ENCODE results near the gene MED15. TPM values are rescaled to one million over a fixed set of nuclear protein-coding genes. Genes with fewer than 3 reads are reported as not detected.

MED15 gene
- total RNA-seq, 4 donors from 2014 or later, result 33.6 to 65.1 (median 36.1) TPM

DNA sequence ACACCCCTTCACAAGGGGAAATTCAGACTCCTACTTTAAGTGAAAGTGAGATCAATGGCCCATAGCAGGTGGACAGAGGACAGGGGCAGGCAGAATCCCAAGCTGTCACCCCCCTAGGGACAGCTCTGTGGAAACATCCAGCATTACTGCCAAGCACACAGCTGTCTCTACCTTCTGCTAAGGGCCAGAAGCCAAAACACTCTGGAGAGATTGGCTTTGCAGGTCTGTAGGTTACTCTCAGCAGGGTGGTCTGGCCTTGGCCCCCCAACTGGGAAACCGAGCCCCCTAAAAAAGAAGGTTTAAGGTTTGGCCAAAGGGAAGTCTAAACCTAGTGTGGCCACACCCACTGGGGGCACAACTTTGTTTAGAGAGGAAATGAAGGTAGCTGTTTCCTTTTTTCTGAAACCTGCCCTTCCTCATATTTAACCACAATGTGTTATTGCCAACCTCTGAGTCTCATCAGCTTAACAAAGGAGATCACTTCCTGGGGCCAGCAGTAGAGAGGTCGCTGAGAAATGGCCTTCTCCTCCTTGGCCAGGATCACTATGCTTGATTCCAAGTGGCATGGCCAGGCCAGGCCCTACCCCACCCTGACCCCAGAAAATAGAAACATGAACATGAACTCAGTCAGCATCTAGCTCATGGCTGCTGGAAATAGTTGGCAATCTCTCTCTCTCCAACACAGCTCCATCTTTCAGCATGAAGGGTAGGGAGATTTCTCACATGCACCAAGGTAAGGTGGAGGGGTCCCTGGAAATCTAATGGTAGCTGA is 43.9 kb upstream of the MED15 start:
- Histone ChIP-seq H3K9me3 (no peaks in the 10 kb centered on the region), H3K4me1 (peaks cover 0 to 12% of the 10 kb centered on the region in 2 donors), H3K27ac (no peak overlapping the region), H3K4me3 (replicated peaks in 1 of 3) (no peak overlapping the region), H3K36me3 (peaks cover 7 to 13% of the 10 kb centered on the region in 2 donors), H3K27me3 (no peaks in the 10 kb centered on the region)
- WGBS, 2 donors, result 47 to 49% methylated on average over 2 of the region's 2 CpGs
- TF ChIP-seq POLR2A (IDR thresholded peaks at IDR 0.05), result no peak
- TF ChIP-seq, protein P1, sequence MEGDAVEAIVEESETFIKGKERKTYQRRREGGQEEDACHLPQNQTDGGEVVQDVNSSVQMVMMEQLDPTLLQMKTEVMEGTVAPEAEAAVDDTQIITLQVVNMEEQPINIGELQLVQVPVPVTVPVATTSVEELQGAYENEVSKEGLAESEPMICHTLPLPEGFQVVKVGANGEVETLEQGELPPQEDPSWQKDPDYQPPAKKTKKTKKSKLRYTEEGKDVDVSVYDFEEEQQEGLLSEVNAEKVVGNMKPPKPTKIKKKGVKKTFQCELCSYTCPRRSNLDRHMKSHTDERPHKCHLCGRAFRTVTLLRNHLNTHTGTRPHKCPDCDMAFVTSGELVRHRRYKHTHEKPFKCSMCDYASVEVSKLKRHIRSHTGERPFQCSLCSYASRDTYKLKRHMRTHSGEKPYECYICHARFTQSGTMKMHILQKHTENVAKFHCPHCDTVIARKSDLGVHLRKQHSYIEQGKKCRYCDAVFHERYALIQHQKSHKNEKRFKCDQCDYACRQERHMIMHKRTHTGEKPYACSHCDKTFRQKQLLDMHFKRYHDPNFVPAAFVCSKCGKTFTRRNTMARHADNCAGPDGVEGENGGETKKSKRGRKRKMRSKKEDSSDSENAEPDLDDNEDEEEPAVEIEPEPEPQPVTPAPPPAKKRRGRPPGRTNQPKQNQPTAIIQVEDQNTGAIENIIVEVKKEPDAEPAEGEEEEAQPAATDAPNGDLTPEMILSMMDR (IDR thresholded peaks at IDR 0.05), result no peak
- intact Hi-C loops (cut with DNase I), result no loop called here
- DNase-seq, result no peak

DNA sequence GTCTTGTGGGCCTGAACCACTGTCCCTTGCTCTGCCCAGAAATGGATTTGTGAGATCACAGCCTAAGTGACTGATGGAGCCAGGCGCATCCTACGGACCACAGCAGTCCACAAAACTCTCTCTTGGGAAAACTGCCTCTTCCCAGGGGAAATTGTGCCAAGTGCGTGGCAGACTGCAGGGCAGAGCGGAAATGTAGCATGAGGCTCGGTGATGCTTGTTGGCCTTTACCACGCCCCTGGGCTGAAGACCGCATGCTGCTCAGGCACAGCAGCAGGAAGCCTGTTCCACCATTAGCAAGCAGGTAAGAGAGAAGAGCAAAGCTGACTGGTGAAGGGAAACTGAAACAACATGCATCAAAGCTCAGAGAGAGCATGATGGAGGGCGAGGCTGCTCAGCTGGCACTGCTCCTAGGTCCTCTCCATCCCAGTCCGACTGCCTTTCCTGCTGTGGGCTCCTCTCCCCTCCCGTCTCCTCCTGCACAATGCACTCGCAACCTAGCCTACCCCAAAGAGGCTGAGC is 43.3 kb upstream of the MED15 start:
- TF ChIP-seq POLR2A (IDR thresholded peaks at IDR 0.05), result no peak
- TF ChIP-seq, protein P1 (IDR thresholded peaks at IDR 0.05), result no peak
- Histone ChIP-seq H3K27me3 (no peaks in the 10 kb centered on the region), H3K27ac (no peak overlapping the region), H3K9me3 (no peaks in the 10 kb centered on the region), H3K4me3 (replicated peaks in 1 of 3) (no peak overlapping the region), H3K4me1 (peaks cover 0 to 12% of the 10 kb centered on the region in 2 donors), H3K36me3 (peaks cover 7 to 13% of the 10 kb centered on the region in 2 donors)
- 83 to 91% methylated on average over 9 to 11 of the region's 11 CpGs for WGBS, 2 donors
- intact Hi-C loops (cut with DNase I), result no loop called here
- DNase-seq, result no peak

DNA sequence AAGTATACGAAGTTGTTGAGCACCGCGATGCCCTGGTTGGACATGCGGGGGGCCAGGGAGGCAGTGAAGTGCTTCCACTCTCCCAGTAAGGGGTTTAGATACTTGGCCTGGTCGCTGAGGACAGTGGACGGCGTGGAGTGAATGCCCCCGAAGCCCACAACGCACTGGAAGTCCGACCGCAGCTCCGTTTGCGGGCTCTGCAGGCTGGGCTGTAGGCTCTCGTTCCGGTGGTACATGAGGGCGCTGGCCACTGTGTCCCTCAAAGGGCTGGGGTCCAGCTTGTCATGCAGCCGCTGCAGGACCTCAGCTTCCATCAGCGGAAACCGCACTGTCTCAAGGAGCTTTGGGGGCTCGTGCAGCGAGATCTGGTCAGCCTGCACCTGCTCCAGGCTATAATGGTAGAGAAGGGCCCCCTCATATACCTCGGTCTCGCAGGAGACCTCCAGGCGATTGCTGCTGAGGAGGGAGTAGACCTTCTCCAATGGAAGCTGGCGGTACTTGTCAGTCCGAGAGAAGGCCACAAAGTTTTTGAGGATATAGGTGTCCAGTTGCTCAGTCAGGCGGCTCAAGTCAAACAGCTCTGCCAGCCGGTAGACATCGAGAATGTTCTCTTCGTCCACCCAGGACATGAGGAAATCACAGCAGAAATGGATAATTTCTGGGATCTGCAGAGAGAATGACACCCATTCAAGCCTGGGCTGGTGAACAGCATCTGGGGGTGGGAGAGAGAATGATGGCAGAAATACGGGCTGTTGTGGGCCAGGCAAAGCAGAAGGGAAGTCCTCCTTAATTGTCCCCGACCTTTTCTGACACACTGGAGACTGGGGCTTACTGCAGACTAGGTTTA is 42.3 kb upstream of the MED15 start:
- intact Hi-C loops (cut with DNase I), result no loop called here
- Histone ChIP-seq H3K27me3 (no peaks in the 10 kb centered on the region), H3K9me3 (no peaks in the 10 kb centered on the region), H3K4me1 (peaks cover 0 to 12% of the 10 kb centered on the region in 2 donors), H3K27ac (no peak overlapping the region), H3K4me3 (replicated peaks in 1 of 3) (no peak overlapping the region), H3K36me3 (peaks cover 7 to 13% of the 10 kb centered on the region in 2 donors)
- 93 to 96% methylated on average over 26 to 27 of the region's 32 CpGs for WGBS, 2 donors
- TF ChIP-seq POLR2A (IDR thresholded peaks at IDR 0.05), result no peak
- TF ChIP-seq, protein P1 (IDR thresholded peaks at IDR 0.05), result no peak
- DNase-seq, result no peak

DNA sequence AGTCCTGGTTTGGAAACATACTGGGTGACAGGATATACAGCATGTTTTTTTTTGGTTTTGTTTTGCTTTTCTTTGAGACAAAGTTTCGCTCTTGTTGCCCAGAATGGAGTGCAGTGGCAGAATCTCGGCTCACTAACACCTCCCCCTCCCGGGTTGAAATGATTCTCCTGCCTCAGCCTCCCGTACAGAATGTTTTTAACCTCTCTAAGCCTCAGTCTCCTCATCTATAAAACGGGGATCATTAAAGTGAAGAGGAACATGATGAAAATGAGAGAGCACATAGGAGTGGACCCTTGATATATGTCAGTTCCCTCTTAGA is 41.7 kb upstream of the MED15 start:
- DNase-seq, result no peak
- Histone ChIP-seq H3K4me1 (peaks cover 0 to 12% of the 10 kb centered on the region in 2 donors), H3K27me3 (no peaks in the 10 kb centered on the region), H3K4me3 (replicated peaks in 1 of 3) (no peak overlapping the region), H3K9me3 (no peaks in the 10 kb centered on the region), H3K36me3 (peaks cover 7 to 13% of the 10 kb centered on the region in 2 donors), H3K27ac (no peak overlapping the region)
- WGBS, 2 donors, result 88 to 89% methylated on average over 5 of the region's 5 CpGs
- intact Hi-C loops (cut with DNase I), result no loop called here
- TF ChIP-seq POLR2A (IDR thresholded peaks at IDR 0.05), result no peak
- TF ChIP-seq, protein P1 (IDR thresholded peaks at IDR 0.05), result no peak
